HEK293 (cell line): ENCODE measurements around the gene HUWE1.

Source experiments
- CTCF ChIA-PET: fragments of 350-600 bp; formaldehyde crosslinking; extraction: SDS; loops from one replicate; lab custom pipeline; 2021; ENCODE audit warnings: antibody characterized with exemption; lab: Yijun Ruan, JAX
- POLR2A ChIA-PET: fragments of 300-600 bp; formaldehyde crosslinking; extraction: SDS; loops from one replicate; lab custom pipeline; 2020; ENCODE audit warnings: antibody characterized with exemption, inconsistent platforms; lab: Yijun Ruan, JAX
- H3K27ac ChIP-seq: fragments of 200-500 bp; sonication (Bioruptor generic); 2 replicates; pipeline ENCODE4 v1.5.1; 2014; ENCODE audit warnings: low read depth, low read length, control low read depth, inconsistent platforms; ENCODE audit errors: extremely low read depth
- H3K36me3 ChIP-seq, 2 experiments: fragments of 200-500 bp in 1 of 2; sonication (Bioruptor generic) in 1 of 2; 1 replicate in 1 of 2; 2 replicates in 1 of 2; pipeline ENCODE4 v1.5.1; 2014 to 2017; ENCODE audit warnings: inconsistent platforms in 2 of 2, low read length in 2 of 2; ENCODE audit not compliant: control insufficient read depth in 2 of 2, insufficient read depth in 1 of 2
- H3K4me1 ChIP-seq: fragments of 200-500 bp; sonication (Bioruptor generic); 2 replicates; pipeline ENCODE4 v1.5.1; 2014; ENCODE audit warnings: mild to moderate bottlenecking, low read length, inconsistent platforms; ENCODE audit not compliant: control insufficient read depth, insufficient read depth
- H3K4me3 ChIP-seq: 2 replicates; pipeline ENCODE4 v1.5.1; 2011; ENCODE audit warnings: low read depth, mild to moderate bottlenecking, control low read depth, low read length, moderate library complexity
- H3K9me3 ChIP-seq: fragments of 200-500 bp; sonication (Bioruptor generic); 2 replicates; pipeline ENCODE4 v1.5.1; 2014; ENCODE audit warnings: low read depth, low read length, inconsistent platforms; ENCODE audit not compliant: control insufficient read depth, insufficient read depth
- BCL6B ChIP-seq: fragments of 450-650 bp; formaldehyde crosslinking; IDR thresholded peaks from 2 replicates; pipeline ENCODE4 v1.5.1; 2017; ENCODE audit warnings: missing biosample characterization, missing genetic modification characterization
- EGR2 ChIP-seq: fragments of 450-650 bp; formaldehyde crosslinking; IDR thresholded peaks from 2 replicates; pipeline ENCODE4 v1.5.1; 2016; ENCODE audit warnings: low read depth, missing biosample characterization, missing genetic modification characterization
- GLI4 ChIP-seq: fragments of 450-650 bp; formaldehyde crosslinking; IDR thresholded peaks from 2 replicates; pipeline ENCODE4 v1.5.1; 2016; ENCODE audit warnings: missing biosample characterization, missing genetic modification characterization
- MZF1 ChIP-seq: fragments of 450-650 bp; formaldehyde crosslinking; IDR thresholded peaks from 2 replicates; pipeline ENCODE4 v1.5.1; 2017; ENCODE audit warnings: missing biosample characterization, missing genetic modification characterization, borderline replicate concordance
- SP3 ChIP-seq: fragments of 450-650 bp; formaldehyde crosslinking; IDR thresholded peaks from 2 replicates; pipeline ENCODE4 v1.5.1; 2016; ENCODE audit warnings: missing biosample characterization, missing genetic modification characterization
- YY1 ChIP-seq: fragments of 450-650 bp; formaldehyde crosslinking; IDR thresholded peaks from 2 replicates; pipeline ENCODE4 v1.5.1; 2018; ENCODE audit warnings: missing biosample characterization, missing genetic modification characterization
- YY2 ChIP-seq: fragments of 450-650 bp; formaldehyde crosslinking; IDR thresholded peaks from 2 replicates; pipeline ENCODE4 v1.5.1; 2016; ENCODE audit warnings: missing biosample characterization, missing genetic modification characterization
- ZBTB7A ChIP-seq: fragments of 450-650 bp; formaldehyde crosslinking; IDR thresholded peaks from 2 replicates; pipeline ENCODE4 v1.5.1; 2016; ENCODE audit warnings: low read depth, missing biosample characterization, missing genetic modification characterization
- ZFP37 ChIP-seq: fragments of 450-650 bp; formaldehyde crosslinking; IDR thresholded peaks from 2 replicates; pipeline ENCODE4 v1.5.1; 2016; ENCODE audit warnings: missing biosample characterization, missing genetic modification characterization
- ZIC2 ChIP-seq: fragments of 450-650 bp; formaldehyde crosslinking; IDR thresholded peaks from 2 replicates; pipeline ENCODE4 v1.5.1; 2016; ENCODE audit warnings: missing biosample characterization, missing genetic modification characterization
- ZNF146 ChIP-seq: fragments of 450-650 bp; formaldehyde crosslinking; IDR thresholded peaks from 2 replicates; pipeline ENCODE4 v1.5.1; 2016; ENCODE audit warnings: missing biosample characterization, missing genetic modification characterization
- ZNF266 ChIP-seq: fragments of 450-650 bp; formaldehyde crosslinking; IDR thresholded peaks from 2 replicates; pipeline ENCODE4 v1.5.1; 2016; ENCODE audit warnings: missing biosample characterization, missing genetic modification characterization, low read depth
- ZNF274 ChIP-seq, 2 experiments: fragments of 200-500 bp in 1 of 2; fragments of 450-650 bp in 1 of 2; sonication (Bioruptor generic) in 1 of 2; formaldehyde crosslinking in 1 of 2; IDR thresholded peaks; 2 replicates each; pipeline versions ENCODE4 v1.5.1 to v1.6.1; 2014 to 2016; ENCODE audit warnings: borderline replicate concordance in 1 of 2, inconsistent platforms in 1 of 2, low read length in 1 of 2, missing biosample characterization in 1 of 2, missing genetic modification characterization in 1 of 2
- ZNF341 ChIP-seq: fragments of 450-650 bp; formaldehyde crosslinking; IDR thresholded peaks from 2 replicates; pipeline ENCODE4; 2016; ENCODE audit warnings: low read depth, missing biosample characterization, missing genetic modification characterization
- ZNF391 ChIP-seq: fragments of 450-650 bp; formaldehyde crosslinking; IDR thresholded peaks from 2 replicates; pipeline ENCODE4 v1.5.1; 2016; ENCODE audit warnings: low read depth, missing biosample characterization, missing genetic modification characterization, borderline replicate concordance
- ZNF394 ChIP-seq: fragments of 450-650 bp; formaldehyde crosslinking; IDR thresholded peaks from 2 replicates; pipeline ENCODE4 v1.5.1; 2016; ENCODE audit warnings: missing biosample characterization, missing genetic modification characterization, mild to moderate bottlenecking, moderate library complexity, borderline replicate concordance
- ZNF488 ChIP-seq: fragments of 450-650 bp; formaldehyde crosslinking; IDR thresholded peaks from 2 replicates; pipeline ENCODE4 v1.5.1; 2016; ENCODE audit warnings: missing biosample characterization, missing genetic modification characterization
- ZNF629 ChIP-seq: fragments of 450-650 bp; formaldehyde crosslinking; IDR thresholded peaks from 2 replicates; pipeline ENCODE4 v1.5.1; 2017; ENCODE audit warnings: missing biosample characterization, missing genetic modification characterization
- ZNF645 ChIP-seq: fragments of 450-650 bp; formaldehyde crosslinking; IDR thresholded peaks from 2 replicates; pipeline ENCODE4; 2016; ENCODE audit warnings: missing biosample characterization, missing genetic modification characterization
- ZNF707 ChIP-seq: fragments of 450-650 bp; formaldehyde crosslinking; IDR thresholded peaks from 2 replicates; pipeline ENCODE4 v1.5.1; 2016; ENCODE audit warnings: missing biosample characterization, missing genetic modification characterization
- ZNF76 ChIP-seq: fragments of 450-650 bp; formaldehyde crosslinking; IDR thresholded peaks from 2 replicates; pipeline ENCODE4; 2016; ENCODE audit warnings: low read depth, missing biosample characterization, missing genetic modification characterization, borderline replicate concordance
- ZNF776 ChIP-seq: fragments of 450-650 bp; formaldehyde crosslinking; IDR thresholded peaks from 2 replicates; pipeline ENCODE4 v1.5.0; 2017; ENCODE audit warnings: missing biosample characterization, missing genetic modification characterization, borderline replicate concordance
- ZNF843 ChIP-seq: fragments of 450-650 bp; formaldehyde crosslinking; IDR thresholded peaks from 2 replicates; pipeline ENCODE4 v1.5.1; 2016; ENCODE audit warnings: missing biosample characterization, missing genetic modification characterization
- TF ChIP-seq, protein P1 (sequence below): fragments of 450-650 bp; formaldehyde crosslinking; IDR thresholded peaks from 2 replicates; pipeline ENCODE4 v1.5.1; 2016; ENCODE audit warnings: missing biosample characterization, missing genetic modification characterization
- TF ChIP-seq, protein P2 (sequence below): fragments of 450-650 bp; formaldehyde crosslinking; IDR thresholded peaks from 2 replicates; pipeline ENCODE4 v1.5.1; 2016; ENCODE audit warnings: missing biosample characterization, missing genetic modification characterization
- TF ChIP-seq, protein P3 (sequence below): fragments of 450-650 bp; formaldehyde crosslinking; IDR thresholded peaks from 2 replicates; pipeline ENCODE4 v1.5.1; 2016; ENCODE audit warnings: missing biosample characterization, missing genetic modification characterization, low read depth

The HUWE1 gene

DNA sequence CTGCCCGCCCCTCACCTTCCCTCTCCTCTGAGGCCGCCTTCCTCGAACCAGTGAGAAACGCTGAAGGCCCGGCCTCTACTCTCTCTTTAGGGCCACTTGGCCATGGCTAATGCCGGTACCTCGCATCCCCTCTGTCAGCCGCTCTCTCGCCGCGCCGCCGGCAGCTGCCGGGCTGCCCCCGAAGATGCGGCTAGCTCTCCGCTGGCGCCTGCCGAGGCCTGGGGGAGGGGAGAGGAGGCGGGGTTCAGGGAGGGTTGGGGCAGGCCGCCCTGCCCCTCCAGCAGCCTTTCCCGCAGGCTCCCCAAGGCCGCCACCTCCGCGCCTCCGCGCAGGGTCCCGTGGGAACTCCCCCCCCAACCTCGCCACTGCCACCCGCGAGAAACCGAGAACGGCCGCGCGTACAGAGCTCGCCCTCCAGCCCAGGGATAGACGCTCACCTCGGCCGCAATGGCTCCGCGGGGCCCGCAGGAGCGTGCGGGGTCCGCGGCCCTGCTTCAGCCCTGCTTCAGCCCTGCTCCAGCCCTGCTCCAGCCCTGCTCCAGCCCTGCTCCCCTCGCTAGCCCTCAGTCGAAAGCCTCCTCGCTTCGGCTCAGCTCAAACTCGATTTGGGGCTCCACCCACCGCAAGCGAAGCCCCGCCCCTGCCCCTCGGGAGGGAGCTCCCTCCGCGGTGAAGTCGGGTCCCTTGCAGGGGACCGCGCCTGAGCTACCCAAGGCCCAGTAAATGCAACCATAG is at the start of gene HUWE1 (continued):
- 0 out of 2 replicates have a peak, but pooled peaks have one; percentile 51 for TF ChIP-seq GLI4 (tag by site-specific recombination)
- no peak for TF ChIP-seq YY2 (tag by site-specific recombination)
- TF ChIP-seq ZBTB7A (tag by site-specific recombination), result peak; percentile 76; the same call in 1 of the 2 replicates
- no peak for TF ChIP-seq ZNF488 (tag by site-specific recombination)
- TF ChIP-seq ZNF394, result peak; percentile 52
- peak; percentile 70; the same call in 1 of the 2 replicates for TF ChIP-seq ZNF843 (tag by site-specific recombination)
- peak; percentile 69; the same call in 1 of the 2 replicates for TF ChIP-seq ZNF391 (tag by site-specific recombination)
- peak; percentile 51; the same call in 1 of the 2 replicates for TF ChIP-seq YY1 (tag by site-specific recombination)
- peak; percentile 81 for TF ChIP-seq ZNF76 (tag by site-specific recombination)
- peak; percentile 50; the same call in 1 of the 2 replicates for TF ChIP-seq ZNF707 (tag by site-specific recombination)
- peak; percentile 66; the same call in 1 of the 2 replicates for TF ChIP-seq ZFP37 (tag by site-specific recombination)
- TF ChIP-seq MZF1 (tag by site-specific recombination), result peak; percentile 62; the same call in 1 of the 2 replicates
- TF ChIP-seq EGR2 (tag by site-specific recombination), result peak; percentile 57; the same call in 1 of the 2 replicates
- TF ChIP-seq, protein P1, sequence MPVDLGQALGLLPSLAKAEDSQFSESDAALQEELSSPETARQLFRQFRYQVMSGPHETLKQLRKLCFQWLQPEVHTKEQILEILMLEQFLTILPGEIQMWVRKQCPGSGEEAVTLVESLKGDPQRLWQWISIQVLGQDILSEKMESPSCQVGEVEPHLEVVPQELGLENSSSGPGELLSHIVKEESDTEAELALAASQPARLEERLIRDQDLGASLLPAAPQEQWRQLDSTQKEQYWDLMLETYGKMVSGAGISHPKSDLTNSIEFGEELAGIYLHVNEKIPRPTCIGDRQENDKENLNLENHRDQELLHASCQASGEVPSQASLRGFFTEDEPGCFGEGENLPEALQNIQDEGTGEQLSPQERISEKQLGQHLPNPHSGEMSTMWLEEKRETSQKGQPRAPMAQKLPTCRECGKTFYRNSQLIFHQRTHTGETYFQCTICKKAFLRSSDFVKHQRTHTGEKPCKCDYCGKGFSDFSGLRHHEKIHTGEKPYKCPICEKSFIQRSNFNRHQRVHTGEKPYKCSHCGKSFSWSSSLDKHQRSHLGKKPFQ, result no peak

- no peaks in the 10 kb centered on the region for H3K36me3 ChIP-seq
- no peaks in the 10 kb centered on the region; the same call in 1 of the 2 replicates for H3K9me3 ChIP-seq
- no peaks in the 10 kb centered on the region for H3K4me1 ChIP-seq
- H3K27ac ChIP-seq, result no peak overlapping the region
- no peak overlapping the region for H3K4me3 ChIP-seq
- CTCF ChIA-PET, result no interaction called here
- POLR2A ChIA-PET, result no interaction called here
- TF ChIP-seq ZNF146 (tag by site-specific recombination) (no peak), ZNF776 (tag by site-specific recombination) (no peak), ZNF645 (tag by site-specific recombination) (no peak), ZNF266 (tag by site-specific recombination) (no peak), BCL6B (tag by site-specific recombination) (no peak), ZNF629 (tag by site-specific recombination) (no peak), ZIC2 (tag by site-specific recombination) (no peak), EGR2 (tag by site-specific recombination) (no peak), ZNF274 (IDR thresholded peaks at IDR 0.05; ENCODE audit: low read length) (no peak), ZNF274 (tag by site-specific recombination; IDR thresholded peaks at IDR 0.05; ENCODE audit: borderline replicate concordance) (no peak), SP3 (tag by site-specific recombination) (no peak), ZNF341 (no peak)
- TF ChIP-seq, protein P2, sequence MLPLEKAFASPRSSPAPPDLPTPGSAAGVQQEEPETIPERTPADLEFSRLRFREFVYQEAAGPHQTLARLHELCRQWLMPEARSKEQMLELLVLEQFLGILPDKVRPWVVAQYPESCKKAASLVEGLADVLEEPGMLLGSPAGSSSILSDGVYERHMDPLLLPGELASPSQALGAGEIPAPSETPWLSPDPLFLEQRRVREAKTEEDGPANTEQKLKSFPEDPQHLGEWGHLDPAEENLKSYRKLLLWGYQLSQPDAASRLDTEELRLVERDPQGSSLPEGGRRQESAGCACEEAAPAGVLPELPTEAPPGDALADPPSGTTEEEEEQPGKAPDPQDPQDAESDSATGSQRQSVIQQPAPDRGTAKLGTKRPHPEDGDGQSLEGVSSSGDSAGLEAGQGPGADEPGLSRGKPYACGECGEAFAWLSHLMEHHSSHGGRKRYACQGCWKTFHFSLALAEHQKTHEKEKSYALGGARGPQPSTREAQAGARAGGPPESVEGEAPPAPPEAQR (tag by site-specific recombination), result no peak
- TF ChIP-seq, protein P3, sequence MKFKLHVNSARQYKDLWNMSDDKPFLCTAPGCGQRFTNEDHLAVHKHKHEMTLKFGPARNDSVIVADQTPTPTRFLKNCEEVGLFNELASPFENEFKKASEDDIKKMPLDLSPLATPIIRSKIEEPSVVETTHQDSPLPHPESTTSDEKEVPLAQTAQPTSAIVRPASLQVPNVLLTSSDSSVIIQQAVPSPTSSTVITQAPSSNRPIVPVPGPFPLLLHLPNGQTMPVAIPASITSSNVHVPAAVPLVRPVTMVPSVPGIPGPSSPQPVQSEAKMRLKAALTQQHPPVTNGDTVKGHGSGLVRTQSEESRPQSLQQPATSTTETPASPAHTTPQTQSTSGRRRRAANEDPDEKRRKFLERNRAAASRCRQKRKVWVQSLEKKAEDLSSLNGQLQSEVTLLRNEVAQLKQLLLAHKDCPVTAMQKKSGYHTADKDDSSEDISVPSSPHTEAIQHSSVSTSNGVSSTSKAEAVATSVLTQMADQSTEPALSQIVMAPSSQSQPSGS, result no peak
These were observed 46.3 kb upstream of the HUWE1 start for GRCh38 chrX:53732797-53733196.
